Right lobe of liver (tissue), 6 donors: ENCODE measurements around the gene SPAG16. TPM values are rescaled to one million over a fixed set of nuclear protein-coding genes. Genes with fewer than 3 reads are reported as not detected.

Experiments used
- ATAC-seq, 4 donors: fragments of 200-7000 bp; cut with Tn5 transposase; one replicate each; pipeline ENCODE4 v1.9.1; 2020; ENCODE audit warnings: mild to moderate bottlenecking in 4 of 4, moderate library complexity in 4 of 4
- DNase-seq, 3 donors: peaks; one replicate each; pipeline ENCODE4 v3.0.0-alpha.2; 2020
- H3K27ac ChIP-seq, 3 donors: fragments of 200-600 bp; one replicate each; pipeline ENCODE4 v1.8.0; 2022
- H3K27me3 ChIP-seq, 2 donors: fragments of 200-600 bp; one replicate each; pipeline ENCODE4 v1.8.0; 2022
- H3K36me3 ChIP-seq, 4 donors: fragments of 200-600 bp; sonication (generic) in 1 of 4; one replicate each; pipeline versions ENCODE4 v1.5.1 to v1.8.0; 2017 to 2022; ENCODE audit warnings: control low read depth in 1 of 4
- H3K4me1 ChIP-seq, 4 donors: fragments of 200-600 bp; sonication (generic) in 1 of 4; one replicate each; pipeline versions ENCODE4 v1.5.1 to v1.8.0; 2017 to 2022; ENCODE audit warnings: control low read depth in 1 of 4
- H3K4me3 ChIP-seq, 3 donors: fragments of 200-600 bp; one replicate each; pipeline ENCODE4 v1.8.0; 2022
- H3K9me3 ChIP-seq, 4 donors: fragments of 200-600 bp; sonication (generic) in 1 of 4; one replicate each; pipeline versions ENCODE4 v1.5.1 to v1.8.0; 2017 to 2022; ENCODE audit warnings: control low read depth in 1 of 4
- POLR2A ChIP-seq: fragments of 450-650 bp; IDR thresholded peaks from one replicate; pipeline ENCODE4 v1.6.1; 2017; ENCODE audit warnings: antibody characterized with exemption, mild to moderate bottlenecking
- WGBS: methylation state at CpG from one replicate; pipeline ENCODE4 v1.1.6; 2018; ENCODE audit warnings: low coverage, low lambda C conversion rate; ENCODE audit not compliant: insufficient coverage; ENCODE audit errors: missing lambda C conversion rate; 5-methylcytosine and 5-hydroxymethylcytosine counted together
- intact Hi-C, 2 donors: fragments of 100-400 bp; cut with DNase I; formaldehyde crosslinking; loops; one replicate each; pipeline versions ENCODE4 v1.11.2 to v1.14.1; 2022
- total RNA-seq, 6 experiments: library from RNA; depleted of rRNA in 2 of 6; stranded (reverse); fragments of >200 nt in 2 of 6; fragmentation: NEBNext Ultra II Directional in 3 of 6; extraction: Animal tissue kit (Norgen Biotek cat#: 25700) in 3 of 6; gene quantifications; one replicate each; pipeline versions ENCODE4 v1.1.0 to v1.2.4, GENCODE V29; 2016 to 2023
- TF ChIP-seq, protein P1 (sequence below), 4 donors: fragments of 200-600 bp in 3 of 4; fragments of 450-650 bp in 1 of 4; IDR thresholded peaks; one replicate each; pipeline versions ENCODE4 v1.5.1 to v1.8.0; 2016 to 2022; ENCODE audit warnings: antibody characterized with exemption in 4 of 4, mild to moderate bottlenecking in 2 of 4
- donor health status: DM: no; HTN: yes; CAD: no.
- donor health status: DM: no; HTN: no; CAD: no.
- donor health status: DM: no; HTN: no; CAD: no.
- donor health status: DM: no; HTN: yes; CAD: no.
- donor health status: DM: no; HTN: yes; CAD: no.

The SPAG16 gene
- total RNA-seq, 6 experiments from 2014 or later = 7.2 to 15.3 (median 9.0) TPM

- Histone ChIP-seq H3K4me3 (no peak overlapping the region), H3K4me1 (no peaks in the 10 kb centered on the region), H3K27ac (no peak overlapping the region), H3K27me3 (no peaks in the 10 kb centered on the region), H3K9me3 (no peaks in the 10 kb centered on the region), H3K36me3 (no peaks in the 10 kb centered on the region)
- no peak for ATAC-seq
- TF ChIP-seq, protein P1, sequence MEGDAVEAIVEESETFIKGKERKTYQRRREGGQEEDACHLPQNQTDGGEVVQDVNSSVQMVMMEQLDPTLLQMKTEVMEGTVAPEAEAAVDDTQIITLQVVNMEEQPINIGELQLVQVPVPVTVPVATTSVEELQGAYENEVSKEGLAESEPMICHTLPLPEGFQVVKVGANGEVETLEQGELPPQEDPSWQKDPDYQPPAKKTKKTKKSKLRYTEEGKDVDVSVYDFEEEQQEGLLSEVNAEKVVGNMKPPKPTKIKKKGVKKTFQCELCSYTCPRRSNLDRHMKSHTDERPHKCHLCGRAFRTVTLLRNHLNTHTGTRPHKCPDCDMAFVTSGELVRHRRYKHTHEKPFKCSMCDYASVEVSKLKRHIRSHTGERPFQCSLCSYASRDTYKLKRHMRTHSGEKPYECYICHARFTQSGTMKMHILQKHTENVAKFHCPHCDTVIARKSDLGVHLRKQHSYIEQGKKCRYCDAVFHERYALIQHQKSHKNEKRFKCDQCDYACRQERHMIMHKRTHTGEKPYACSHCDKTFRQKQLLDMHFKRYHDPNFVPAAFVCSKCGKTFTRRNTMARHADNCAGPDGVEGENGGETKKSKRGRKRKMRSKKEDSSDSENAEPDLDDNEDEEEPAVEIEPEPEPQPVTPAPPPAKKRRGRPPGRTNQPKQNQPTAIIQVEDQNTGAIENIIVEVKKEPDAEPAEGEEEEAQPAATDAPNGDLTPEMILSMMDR (IDR thresholded peaks at IDR 0.05) = no peak
- TF ChIP-seq POLR2A = no peak
- no peak for DNase-seq
- 6% methylated on average over 1 of the region's 1 CpG for WGBS
- intact Hi-C loops = loop anchor here in 1 of 2 donors (5.0 kb wide), 1 partner anchor 271 kb away; no protein-coding TSS in a partner anchor
Observed at GRCh38 chr2:213723707-213724106, 439.4 kb downstream of the SPAG16 start.

DNA sequence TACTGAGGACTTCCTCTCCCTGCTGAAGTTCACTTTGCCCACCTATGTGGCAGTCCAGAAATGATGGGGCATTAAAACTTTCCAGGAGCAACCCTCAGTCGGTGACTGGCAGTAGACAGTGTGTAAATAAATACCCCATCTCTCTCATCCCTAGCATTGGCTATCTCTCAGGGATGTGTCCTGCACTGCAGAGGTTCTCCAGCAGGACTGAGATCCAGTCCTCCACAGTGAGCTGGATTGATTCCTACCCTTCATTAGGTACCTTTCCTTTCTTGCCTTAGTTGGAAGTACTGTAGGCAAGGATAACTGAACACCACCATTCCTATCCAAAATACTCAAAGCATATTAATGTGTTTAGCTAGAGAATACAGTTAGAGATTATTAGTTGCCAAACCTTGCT is 441.8 kb downstream of the SPAG16 start:
- Histone ChIP-seq H3K4me1 (no peaks in the 10 kb centered on the region), H3K27me3 (no peaks in the 10 kb centered on the region), H3K9me3 (no peaks in the 10 kb centered on the region), H3K27ac (no peak overlapping the region), H3K36me3 (no peaks in the 10 kb centered on the region), H3K4me3 (no peak overlapping the region)
- no peak for DNase-seq
- TF ChIP-seq POLR2A = no peak
- TF ChIP-seq, protein P1 (IDR thresholded peaks at IDR 0.05) = no peak
- ATAC-seq = no peak
- WGBS = 64% methylated on average over 1 of the region's 1 CpG
- intact Hi-C loops = no loop called here

- Histone ChIP-seq H3K27ac (no peak overlapping the region), H3K27me3 (no peaks in the 10 kb centered on the region), H3K4me3 (no peak overlapping the region), H3K9me3 (no peaks in the 10 kb centered on the region), H3K36me3 (no peaks in the 10 kb centered on the region), H3K4me1 (no peaks in the 10 kb centered on the region)
- TF ChIP-seq POLR2A = no peak
- TF ChIP-seq, protein P1 (IDR thresholded peaks at IDR 0.05) = no peak
- ATAC-seq (no peak), DNase-seq (no peak)
- intact Hi-C loops = no loop called here
- 49% methylated on average over 3 of the region's 3 CpGs for WGBS
Observed at GRCh38 chr2:213733893-213734292, 449.6 kb downstream of the SPAG16 start.

DNA sequence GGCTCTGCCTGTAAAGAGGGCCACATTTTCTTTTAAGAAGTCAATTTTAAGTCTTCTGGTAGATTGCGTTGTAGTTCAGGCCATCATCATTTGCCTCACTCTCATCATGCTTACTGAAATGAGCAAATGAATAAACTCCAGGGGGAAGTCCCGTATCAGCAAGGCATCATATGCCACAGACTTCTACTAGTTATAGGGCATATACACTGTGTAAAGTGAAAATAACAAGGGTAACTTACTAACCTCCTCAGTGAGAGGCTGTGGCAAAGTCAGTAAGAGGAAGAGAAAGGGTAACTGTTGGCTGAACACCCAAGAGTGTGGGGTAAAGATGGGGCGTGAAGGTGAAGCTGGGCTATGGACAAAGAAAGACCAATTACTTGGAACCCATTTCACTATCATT is 456.2 kb downstream of the SPAG16 start:
- peaks cover 0 to 2% (median 0%) of the 10 kb centered on the region in 4 donors for H3K4me1 ChIP-seq
- H3K27ac ChIP-seq = no peak overlapping the region
- H3K27me3 ChIP-seq = no peaks in the 10 kb centered on the region
- no peaks in the 10 kb centered on the region for H3K36me3 ChIP-seq
- 92% methylated on average over 3 of the region's 3 CpGs for WGBS
- intact Hi-C loops = no loop called here
- no peak for TF ChIP-seq POLR2A
- TF ChIP-seq, protein P1 (IDR thresholded peaks at IDR 0.05) = no peak
- no peak overlapping the region for H3K4me3 ChIP-seq
- no peak for ATAC-seq
- DNase-seq = no peak
- no peaks in the 10 kb centered on the region for H3K9me3 ChIP-seq

- intact Hi-C loops = no loop called here
- H3K4me1 ChIP-seq = no peaks in the 10 kb centered on the region
- H3K27me3 ChIP-seq = no peaks in the 10 kb centered on the region
- no peak overlapping the region for H3K27ac ChIP-seq
- WGBS = 49% methylated on average over 6 of the region's 6 CpGs
- no peak overlapping the region for H3K4me3 ChIP-seq
- H3K9me3 ChIP-seq = no peaks in the 10 kb centered on the region
- DNase-seq (no peak), ATAC-seq (no peak)
- H3K36me3 ChIP-seq = no peaks in the 10 kb centered on the region
- TF ChIP-seq, protein P1 (IDR thresholded peaks at IDR 0.05) = no peak
- TF ChIP-seq POLR2A = no peak
Observed at GRCh38 chr2:213751446-213751845, 467.2 kb downstream of the SPAG16 start.
